Measurements from ENCODE around the gene SULT4A1.

DNA sequence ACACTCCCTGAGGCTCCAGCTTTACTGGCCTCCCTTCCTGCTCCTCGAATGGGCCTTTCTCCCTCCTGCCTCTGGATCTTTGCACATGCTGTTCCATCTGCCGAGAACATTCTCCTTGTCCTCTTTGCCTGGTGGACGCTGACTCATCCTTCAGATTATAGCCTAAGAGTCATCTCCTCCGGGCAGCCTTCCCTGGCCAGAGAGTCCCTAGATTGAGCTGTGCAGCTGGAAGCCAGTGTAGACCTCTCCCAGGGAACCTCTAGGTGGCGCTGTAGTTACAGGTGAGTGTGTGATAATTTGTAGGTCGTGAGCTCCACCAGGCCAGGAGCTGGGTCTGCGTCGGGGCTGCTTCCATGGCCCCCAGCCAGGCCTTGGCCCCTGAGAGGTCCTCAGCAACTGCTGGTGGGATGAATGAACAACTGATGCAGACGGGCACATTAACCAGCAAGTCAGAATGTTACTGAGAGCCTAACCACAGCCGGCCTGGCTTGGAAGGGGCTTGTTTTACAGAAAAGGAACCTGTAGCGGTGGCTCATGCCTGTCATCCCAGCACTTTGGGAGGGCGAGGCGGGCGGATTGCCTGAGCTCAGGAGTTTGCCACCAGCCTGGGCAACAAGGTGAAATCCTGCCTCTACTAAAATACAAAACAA is 20.8 kb upstream of the SULT4A1 start:
- no peak for TF ChIP-seq EZH2 (IDR thresholded peaks at IDR 0.05; ENCODE audit: borderline replicate concordance, control insufficient read depth, low read depth, low read length)
- TF ChIP-seq, protein P1, sequence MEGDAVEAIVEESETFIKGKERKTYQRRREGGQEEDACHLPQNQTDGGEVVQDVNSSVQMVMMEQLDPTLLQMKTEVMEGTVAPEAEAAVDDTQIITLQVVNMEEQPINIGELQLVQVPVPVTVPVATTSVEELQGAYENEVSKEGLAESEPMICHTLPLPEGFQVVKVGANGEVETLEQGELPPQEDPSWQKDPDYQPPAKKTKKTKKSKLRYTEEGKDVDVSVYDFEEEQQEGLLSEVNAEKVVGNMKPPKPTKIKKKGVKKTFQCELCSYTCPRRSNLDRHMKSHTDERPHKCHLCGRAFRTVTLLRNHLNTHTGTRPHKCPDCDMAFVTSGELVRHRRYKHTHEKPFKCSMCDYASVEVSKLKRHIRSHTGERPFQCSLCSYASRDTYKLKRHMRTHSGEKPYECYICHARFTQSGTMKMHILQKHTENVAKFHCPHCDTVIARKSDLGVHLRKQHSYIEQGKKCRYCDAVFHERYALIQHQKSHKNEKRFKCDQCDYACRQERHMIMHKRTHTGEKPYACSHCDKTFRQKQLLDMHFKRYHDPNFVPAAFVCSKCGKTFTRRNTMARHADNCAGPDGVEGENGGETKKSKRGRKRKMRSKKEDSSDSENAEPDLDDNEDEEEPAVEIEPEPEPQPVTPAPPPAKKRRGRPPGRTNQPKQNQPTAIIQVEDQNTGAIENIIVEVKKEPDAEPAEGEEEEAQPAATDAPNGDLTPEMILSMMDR (IDR thresholded peaks at IDR 0.05 in 2 of 3, conservative IDR thresholded peaks at IDR 0.05 in 1 of 3; ENCODE audit: control insufficient read depth in 2 of 3, extremely low read depth in 1 of 3, insufficient read depth in 1 of 3, low read depth in 3 of 3, low read length in 3 of 3): peak; percentile 73 to 80 (median 80)
- no peak for TF ChIP-seq TAF1 (IDR thresholded peaks at IDR 0.05; ENCODE audit: borderline replicate concordance, low read depth, low read length)
- TF ChIP-seq TCF12 (IDR thresholded peaks at IDR 0.05; ENCODE audit: low read depth, low read length): no peak
- TF ChIP-seq RAD21 (IDR thresholded peaks at IDR 0.05; ENCODE audit: insufficient read depth, low read depth, low read length): peak; percentile 61

All from GM12878 (cell line).